GM23338 (cell line): Measurements from ENCODE around the gene TMEM212. TPM values are rescaled to one million over a fixed set of nuclear protein-coding genes. Genes with fewer than 3 reads are reported as not detected.

ENCODE experiments used
- ATAC-seq: fragments of 200-7000 bp; cut with Tn5 transposase; 3 replicates; pipeline ENCODE4 v1.9.1; 2020
- DNase-seq: peaks from one replicate; pipeline ENCODE4 v3.0.0-alpha.2; 2015; ENCODE audit warnings: low spot score
- H2AFZ ChIP-seq: fragments of 200-600 bp; sonication (generic); 2 replicates; pipeline ENCODE4 v1.8.0; 2016; ENCODE audit warnings: antibody characterized with exemption, mild to moderate bottlenecking, moderate library complexity
- H3F3A ChIP-seq: fragments of 200-600 bp; sonication (generic); replicated peaks from 2 replicates; pipeline ENCODE4 v1.8.0; 2017; ENCODE audit warnings: antibody characterized with exemption, mixed run types, low read depth
- H3K27ac ChIP-seq: fragments of 200-600 bp; sonication (generic); 2 replicates; pipeline ENCODE4 v1.6.1; 2016; ENCODE audit warnings: low read depth
- H3K27me3 ChIP-seq: fragments of 200-600 bp; sonication (generic); 2 replicates; pipeline ENCODE4 v1.8.0; 2016; ENCODE audit warnings: mild to moderate bottlenecking, mixed run types, moderate library complexity; ENCODE audit not compliant: insufficient read depth
- H3K36me3 ChIP-seq: fragments of 200-600 bp; sonication (generic); 2 replicates; pipeline ENCODE4 v1.8.0; 2016; ENCODE audit warnings: mild to moderate bottlenecking; ENCODE audit not compliant: insufficient read depth
- H3K4me1 ChIP-seq: fragments of 200-600 bp; sonication (generic); 2 replicates; pipeline ENCODE4 v1.8.0; 2016; ENCODE audit warnings: mild to moderate bottlenecking, moderate library complexity; ENCODE audit not compliant: insufficient read depth
- H3K4me2 ChIP-seq: fragments of 200-600 bp; sonication (generic); 2 replicates; pipeline ENCODE4 v1.7.1; 2017; ENCODE audit warnings: mixed run types
- H3K4me3 ChIP-seq: fragments of 200-600 bp; sonication (generic); 2 replicates; pipeline ENCODE4 v1.6.1; 2016; ENCODE audit warnings: mixed run types
- H3K79me2 ChIP-seq: fragments of 200-600 bp; sonication (generic); replicated peaks from 2 replicates; pipeline ENCODE4 v1.8.0; 2017; ENCODE audit warnings: mild to moderate bottlenecking; ENCODE audit not compliant: insufficient read depth
- H3K9me2 ChIP-seq: fragments of 200-600 bp; sonication (generic); 2 replicates; pipeline ENCODE4 v1.8.0; 2017; ENCODE audit not compliant: insufficient read depth
- H4K20me1 ChIP-seq: fragments of 200-600 bp; sonication (generic); replicated peaks from 2 replicates; pipeline ENCODE4 v1.8.0; 2017; ENCODE audit warnings: mild to moderate bottlenecking; ENCODE audit not compliant: insufficient read depth
- H3K27ac Mint-ChIP-seq: 2 replicates; pipeline ENCODE4 v1.8.0; 2020; ENCODE audit warnings: inconsistent platforms, mild to moderate bottlenecking, moderate library complexity, mixed read lengths
- H3K27me3 Mint-ChIP-seq: 3 replicates; pipeline ENCODE4 v1.8.0; 2022; ENCODE audit warnings: low read depth, mild to moderate bottlenecking, moderate library complexity, mixed read lengths, inconsistent platforms; ENCODE audit not compliant: insufficient read depth, poor library complexity
- H3K36me3 Mint-ChIP-seq: 3 replicates; pipeline ENCODE4 v1.8.0; 2021; ENCODE audit warnings: low read depth, mild to moderate bottlenecking, inconsistent platforms, moderate library complexity, mixed read lengths
- H3K4me1 Mint-ChIP-seq: 3 replicates; pipeline ENCODE4 v1.8.0; 2020; ENCODE audit warnings: mild to moderate bottlenecking, inconsistent platforms, mixed read lengths
- H3K4me3 Mint-ChIP-seq: 3 replicates; pipeline ENCODE4 v1.8.0; 2021; ENCODE audit warnings: moderate library complexity, mild to moderate bottlenecking, inconsistent platforms, mixed read lengths
- H3K9me3 Mint-ChIP-seq: 3 replicates; pipeline ENCODE4 v1.8.0; 2020; ENCODE audit warnings: moderate library complexity, mild to moderate bottlenecking, inconsistent platforms, mixed read lengths
- CREB1 ChIP-seq: fragments of 250-450 bp; sonication (Bioruptor Pico); IDR thresholded peaks from 2 replicates; pipeline ENCODE4 v1.5.0; 2020; ENCODE audit warnings: low read depth, mild to moderate bottlenecking, moderate library complexity
- ETS1 ChIP-seq: IDR thresholded peaks from 2 replicates; pipeline ENCODE4 v1.6.1; 2016; ENCODE audit warnings: antibody characterized with exemption
- EZH2 ChIP-seq: fragments of 200-600 bp; sonication (generic); IDR thresholded peaks from one replicate; pipeline ENCODE4 v1.8.0; 2017; ENCODE audit warnings: antibody characterized with exemption, mild to moderate bottlenecking, low read depth; ENCODE audit not compliant: unreplicated experiment
- EZH2phosphoT487 ChIP-seq: fragments of 200-600 bp; sonication (generic); IDR thresholded peaks from one replicate; pipeline ENCODE4 v1.8.1; 2018; ENCODE audit warnings: antibody characterized with exemption; ENCODE audit not compliant: unreplicated experiment
- JUNB ChIP-seq: IDR thresholded peaks from one replicate; pipeline ENCODE4 v1.6.1; 2016; ENCODE audit warnings: antibody characterized with exemption; ENCODE audit not compliant: unreplicated experiment
- NANOG ChIP-seq: IDR thresholded peaks from 2 replicates; pipeline ENCODE4 v1.6.1; 2016; ENCODE audit warnings: antibody characterized with exemption, borderline replicate concordance
- POLR2AphosphoS5 ChIP-seq: IDR thresholded peaks from 2 replicates; pipeline ENCODE4 v1.6.1; 2016; ENCODE audit warnings: antibody characterized with exemption, low read depth
- REST ChIP-seq: IDR thresholded peaks from one replicate; pipeline ENCODE4 v1.6.1; 2018; ENCODE audit warnings: antibody characterized with exemption; ENCODE audit not compliant: unreplicated experiment
- STAT1 ChIP-seq: IDR thresholded peaks from one replicate; pipeline ENCODE4 v1.6.1; 2016; ENCODE audit warnings: antibody characterized with exemption; ENCODE audit not compliant: unreplicated experiment
- ZNF331 ChIP-seq: fragments of 250-450 bp; sonication (Bioruptor Pico); IDR thresholded peaks from 2 replicates; pipeline ENCODE4 v1.5.0; 2020; ENCODE audit warnings: low read depth, mild to moderate bottlenecking, moderate library complexity
- ZNF462 ChIP-seq: fragments of 250-450 bp; sonication (Bioruptor Pico); IDR thresholded peaks from 2 replicates; pipeline ENCODE4 v1.5.0; 2020; ENCODE audit warnings: mild to moderate bottlenecking, moderate library complexity
- polyA plus RNA-seq: library from polyadenylated mRNA; unstranded; fragments of >200 nt; fragmentation: Nextera tagmentation; extraction: Ambion mirVana; gene quantifications from 2 replicates; pipeline ENCODE4 v1.2.1, GENCODE V29; 2016
- total RNA-seq: library from RNA; depleted of rRNA; stranded (reverse); fragments of >200 nt; shearing (Covaris generic); gene quantifications from 2 replicates; pipeline ENCODE4 v1.2.3, GENCODE V29; 2014

The TMEM212 gene
- total and polyA plus RNA-seq, 2 experiments from 2014 or later = not detected

DNA sequence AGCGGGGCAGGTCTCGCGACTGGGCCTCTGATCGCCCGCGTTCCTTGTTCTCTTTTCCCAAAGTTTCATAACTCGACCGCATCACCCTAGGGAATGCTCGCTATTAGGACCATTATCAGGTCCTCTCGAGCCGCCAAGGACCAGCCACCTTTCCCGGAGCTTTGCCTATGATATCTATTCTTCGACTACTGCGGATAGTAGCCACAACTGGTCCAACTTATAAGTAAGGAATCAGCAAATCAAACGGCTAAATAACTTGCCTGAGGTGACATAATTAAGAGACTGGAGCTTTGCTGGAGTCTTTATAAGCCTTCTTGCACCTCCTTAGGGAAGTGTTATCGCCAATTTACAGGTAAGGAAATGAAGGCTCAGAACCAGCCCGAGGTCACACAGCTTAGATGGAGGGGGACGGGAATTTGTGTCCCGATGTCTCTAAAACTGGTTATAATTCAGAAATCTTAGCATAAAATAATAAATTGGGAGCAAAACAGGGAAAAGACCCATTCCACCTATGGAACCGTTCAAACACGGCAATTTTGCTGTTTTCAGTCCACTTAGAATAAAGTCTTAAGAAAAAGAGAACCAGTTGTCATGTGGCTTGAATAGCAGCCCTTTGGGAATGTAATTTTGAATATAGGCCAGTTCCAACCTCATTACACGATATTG is 32.4 kb upstream of the TMEM212 start (continued):
- TF ChIP-seq ETS1 (no peak), CREB1 (CRISPR knock-in tag) (no peak), EZH2 (no peak), EZH2phosphoT487 (no peak), ZNF462 (no peak), NANOG (no peak)

- Histone ChIP-seq H3K4me2 (peak overlapping the region; percentile 98; the same call in 1 of the 2 replicates), H3K79me2 (no peaks in the 10 kb centered on the region), H3K27me3 (peaks cover 42% of the 10 kb centered on the region), H3K4me3 (peak overlapping the region; percentile 89; the same call in 1 of the 2 replicates), H3K4me1 (no peaks in the 10 kb centered on the region), H4K20me1 (no peaks in the 10 kb centered on the region), H3K36me3 (no peaks in the 10 kb centered on the region), H2AFZ (no peak overlapping the region), H3K27ac (no peak overlapping the region), H3K9me2 (no peaks in the 10 kb centered on the region), H3F3A (no peaks in the 10 kb centered on the region; the same call in 1 of the 2 replicates)
- peaks cover 21% of the 10 kb centered on the region for H3K27me3 Mint-ChIP-seq
- H3K4me3 Mint-ChIP-seq = 0 out of 3 replicates have a peak overlapping the region, but pooled peaks have one; percentile 72
- no peak for ATAC-seq
- DNase-seq = no peak
- peaks cover 4% of the 10 kb centered on the region; the same call in 2 of the 3 replicates for H3K4me1 Mint-ChIP-seq
- no peak overlapping the region for H3K27ac Mint-ChIP-seq
- H3K36me3 Mint-ChIP-seq = no peaks in the 10 kb centered on the region
- no peaks in the 10 kb centered on the region for H3K9me3 Mint-ChIP-seq
- TF ChIP-seq STAT1 (no peak), CREB1 (CRISPR knock-in tag) (no peak), NANOG (no peak), POLR2AphosphoS5 (no peak), REST (no peak), JUNB (no peak), EZH2phosphoT487 (no peak), ZNF331 (no peak), ETS1 (no peak)
These were observed 31.7 kb upstream of the TMEM212 start for GRCh38 chr3:171811295-171811912.
